ENCODE data around the gene RIC3.

RIC3 gene

DNA sequence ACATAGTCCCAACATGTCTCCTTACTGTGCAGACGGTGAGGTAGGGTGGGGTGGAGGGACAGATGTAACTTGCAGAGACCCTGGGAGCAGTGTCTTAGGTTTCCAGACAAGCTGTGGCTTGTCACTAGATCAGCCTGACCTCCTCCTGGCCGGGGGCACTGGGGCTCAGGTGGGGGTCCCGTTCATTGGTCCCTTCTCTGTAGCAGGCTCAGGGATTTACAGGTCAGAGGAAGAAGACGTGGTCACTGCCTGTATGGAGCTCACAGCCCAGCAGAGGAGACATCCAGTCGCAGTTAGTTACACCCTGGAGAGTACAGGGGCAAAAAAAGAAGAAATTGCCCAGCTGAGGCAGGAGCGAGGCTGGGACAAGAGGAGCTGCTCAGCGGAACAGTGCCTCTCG, 109.8 kb downstream of the RIC3 start:
- peak overlapping the region in 1 of 21 experiments; percentile 49 for H3K27ac ChIP-seq
- H3K4me3 ChIP-seq: no peak overlapping the region

DNA sequence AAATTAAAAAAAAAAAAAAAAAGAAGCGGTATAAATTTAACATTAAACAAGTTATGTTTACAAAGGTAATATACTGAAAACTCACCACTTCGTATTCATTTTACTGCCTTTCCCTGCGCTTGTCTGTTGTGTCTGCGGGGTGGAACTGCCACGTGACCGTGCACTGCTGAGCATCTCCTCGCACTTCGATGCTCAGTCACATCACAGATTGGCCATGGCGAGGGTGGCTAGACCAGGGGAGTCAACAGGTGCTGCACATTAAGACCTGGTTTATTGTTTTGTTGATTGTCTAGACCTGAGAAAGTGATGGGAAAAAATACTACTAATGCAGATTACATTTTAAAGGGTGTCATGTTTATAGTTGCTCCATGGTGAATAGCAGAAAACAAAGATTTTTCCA, 110.6 kb downstream of the RIC3 start:
- Histone ChIP-seq H3K27ac (peak overlapping the region in 4 of 21 experiments; percentile 20 to 76 (median 46)), H3K4me3 (no peak overlapping the region)

DNA sequence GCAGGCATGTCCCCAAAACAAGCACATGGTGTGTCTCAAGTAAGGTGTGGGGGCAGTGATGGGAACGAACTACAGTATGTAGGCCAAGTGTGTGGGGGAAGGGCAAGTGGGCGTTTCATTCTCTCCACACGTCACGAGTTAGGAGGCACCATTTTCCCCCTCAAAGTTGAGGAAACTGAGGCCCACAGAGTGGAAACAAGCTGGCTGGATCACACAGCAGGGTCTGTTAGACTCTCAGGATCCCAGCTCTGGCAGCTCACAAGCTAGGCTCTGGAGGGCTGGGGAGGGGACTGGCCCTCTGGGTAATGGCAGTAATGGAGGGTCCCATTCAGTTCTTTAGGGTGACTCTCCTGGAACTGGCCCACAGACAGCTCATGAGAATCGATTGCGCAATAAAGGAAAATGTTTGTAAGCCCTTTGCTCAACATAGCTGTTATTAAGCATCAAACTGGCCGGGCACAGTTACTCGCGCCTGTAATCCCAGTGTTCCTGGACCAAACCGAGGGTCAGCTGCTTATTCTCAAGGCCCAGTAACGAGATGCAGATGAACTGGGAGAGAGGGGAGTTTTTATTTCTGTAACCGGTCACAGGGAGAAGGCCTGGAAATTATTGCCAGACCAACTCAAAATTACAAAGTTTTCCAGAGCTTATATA, 111.9 kb downstream of the RIC3 start:
- Histone ChIP-seq H3K27ac (peak overlapping the region in 9 of 21 experiments; percentile 20 to 79 (median 57)), H3K4me3 (no peak overlapping the region)

Data from skin epidermis (tissue), 12 donors.